ENCODE data around the gene CHST15.

DNA sequence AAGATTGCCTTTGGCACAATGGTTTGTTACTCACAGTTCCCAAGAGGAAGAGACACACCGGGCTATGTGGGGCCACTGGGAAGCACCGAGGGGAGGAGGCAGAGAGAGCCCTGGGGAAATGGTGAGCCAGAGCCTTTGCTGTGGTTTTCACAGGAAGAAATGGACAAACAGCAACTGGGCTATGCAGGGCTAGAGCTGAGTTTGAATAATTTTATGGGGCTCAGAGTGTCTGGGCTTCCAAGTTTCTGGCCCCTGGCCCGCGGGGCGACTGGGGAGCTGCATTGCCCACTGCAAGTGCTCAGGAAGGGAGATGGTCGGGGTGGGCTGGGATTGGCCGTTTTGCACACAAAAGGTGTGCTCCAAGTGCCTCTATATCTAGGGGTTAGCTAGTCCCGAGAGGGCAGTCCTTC, 92.6 kb downstream of the CHST15 start:
- no peak for TF ChIP-seq EZH2phosphoT487 (IDR thresholded peaks at IDR 0.05; ENCODE audit: borderline replicate concordance, low read length)
- TF ChIP-seq, protein P1, sequence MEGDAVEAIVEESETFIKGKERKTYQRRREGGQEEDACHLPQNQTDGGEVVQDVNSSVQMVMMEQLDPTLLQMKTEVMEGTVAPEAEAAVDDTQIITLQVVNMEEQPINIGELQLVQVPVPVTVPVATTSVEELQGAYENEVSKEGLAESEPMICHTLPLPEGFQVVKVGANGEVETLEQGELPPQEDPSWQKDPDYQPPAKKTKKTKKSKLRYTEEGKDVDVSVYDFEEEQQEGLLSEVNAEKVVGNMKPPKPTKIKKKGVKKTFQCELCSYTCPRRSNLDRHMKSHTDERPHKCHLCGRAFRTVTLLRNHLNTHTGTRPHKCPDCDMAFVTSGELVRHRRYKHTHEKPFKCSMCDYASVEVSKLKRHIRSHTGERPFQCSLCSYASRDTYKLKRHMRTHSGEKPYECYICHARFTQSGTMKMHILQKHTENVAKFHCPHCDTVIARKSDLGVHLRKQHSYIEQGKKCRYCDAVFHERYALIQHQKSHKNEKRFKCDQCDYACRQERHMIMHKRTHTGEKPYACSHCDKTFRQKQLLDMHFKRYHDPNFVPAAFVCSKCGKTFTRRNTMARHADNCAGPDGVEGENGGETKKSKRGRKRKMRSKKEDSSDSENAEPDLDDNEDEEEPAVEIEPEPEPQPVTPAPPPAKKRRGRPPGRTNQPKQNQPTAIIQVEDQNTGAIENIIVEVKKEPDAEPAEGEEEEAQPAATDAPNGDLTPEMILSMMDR (conservative IDR thresholded peaks at IDR 0.05; ENCODE audit: low read depth, low read length): no peak

All from PC-3 (cell line).